ENCODE measurements around the gene ALB. TPM values are rescaled to one million over a fixed set of nuclear protein-coding genes. Genes with fewer than 3 reads are reported as not detected.
A peak's percentile ranks its signal among the peaks of the same experiment; 100 is the strongest.

The ALB gene
- total RNA-seq, 1 experiment from 2014 or later: 0.22 TPM

GRCh38 chr4:73396993-73397972 lies 6.8 kb upstream of the ALB start:
- no peaks in the 10 kb centered on the region for H3K4me1 ChIP-seq (ENCODE audit: insufficient read depth, low read length)
- no peaks in the 10 kb centered on the region for H3K79me2 ChIP-seq (ENCODE audit: low read length)
- H3K4me2 ChIP-seq (ENCODE audit: low read length): no peak overlapping the region
- CTCF ChIA-PET: no interaction called here
- no peaks in the 10 kb centered on the region for H3F3A ChIP-seq (ENCODE audit: low read length, unreplicated experiment)
- no peak overlapping the region for H3K9ac ChIP-seq (ENCODE audit: low read length)
- POLR2A ChIA-PET (ENCODE audit: unreplicated experiment): no interaction called here
- no peak overlapping the region for H3K27ac ChIP-seq (ENCODE audit: low read length)
- intact Hi-C loops (cut with micrococcal nuclease): loop anchor here (5.0 kb wide), 1 partner anchor 50 kb away; no protein-coding TSS in a partner anchor
- DNase-seq (no peak), ATAC-seq (no peak)
- H3K9me2 ChIP-seq (replicated peaks; ENCODE audit: low read length): no peaks in the 10 kb centered on the region
- H3K27me3 ChIP-seq (ENCODE audit: low read length): peaks cover 55% of the 10 kb centered on the region
- TF ChIP-seq, protein P1, sequence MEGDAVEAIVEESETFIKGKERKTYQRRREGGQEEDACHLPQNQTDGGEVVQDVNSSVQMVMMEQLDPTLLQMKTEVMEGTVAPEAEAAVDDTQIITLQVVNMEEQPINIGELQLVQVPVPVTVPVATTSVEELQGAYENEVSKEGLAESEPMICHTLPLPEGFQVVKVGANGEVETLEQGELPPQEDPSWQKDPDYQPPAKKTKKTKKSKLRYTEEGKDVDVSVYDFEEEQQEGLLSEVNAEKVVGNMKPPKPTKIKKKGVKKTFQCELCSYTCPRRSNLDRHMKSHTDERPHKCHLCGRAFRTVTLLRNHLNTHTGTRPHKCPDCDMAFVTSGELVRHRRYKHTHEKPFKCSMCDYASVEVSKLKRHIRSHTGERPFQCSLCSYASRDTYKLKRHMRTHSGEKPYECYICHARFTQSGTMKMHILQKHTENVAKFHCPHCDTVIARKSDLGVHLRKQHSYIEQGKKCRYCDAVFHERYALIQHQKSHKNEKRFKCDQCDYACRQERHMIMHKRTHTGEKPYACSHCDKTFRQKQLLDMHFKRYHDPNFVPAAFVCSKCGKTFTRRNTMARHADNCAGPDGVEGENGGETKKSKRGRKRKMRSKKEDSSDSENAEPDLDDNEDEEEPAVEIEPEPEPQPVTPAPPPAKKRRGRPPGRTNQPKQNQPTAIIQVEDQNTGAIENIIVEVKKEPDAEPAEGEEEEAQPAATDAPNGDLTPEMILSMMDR (conservative IDR thresholded peaks at IDR 0.05; ENCODE audit: low read depth, low read length): no peak
- TF ChIP-seq EZH2 (IDR thresholded peaks at IDR 0.05; ENCODE audit: low read length, unreplicated experiment) (no peak), EZH2phosphoT487 (IDR thresholded peaks at IDR 0.05; ENCODE audit: borderline replicate concordance, low read length) (no peak)
- H3K4me3 ChIP-seq (ENCODE audit: low read length): no peak overlapping the region
- BruUV-seq (replicated peaks): no TSS peak
- no peaks in the 10 kb centered on the region for H3K36me3 ChIP-seq (ENCODE audit: low read depth, low read length)
- no peak overlapping the region for H2AFZ ChIP-seq (ENCODE audit: low read length)
- no peaks in the 10 kb centered on the region for H4K20me1 ChIP-seq (ENCODE audit: low read length)
- no peaks in the 10 kb centered on the region for H3K9me3 ChIP-seq (ENCODE audit: low read length)

GRCh38 chr4:73401412-73401811 lies 2.7 kb upstream of the ALB start:
- intact Hi-C loops (cut with micrococcal nuclease): no loop called here
- CTCF ChIA-PET: no interaction called here
- no TSS peak for BruUV-seq (replicated peaks)

More at GRCh38 chr4:73401412-73401811, 2.7 kb upstream of the ALB start:
- peak; percentile 43 for ATAC-seq
- POLR2A ChIA-PET (ENCODE audit: unreplicated experiment): no interaction called here
- H3K79me2 ChIP-seq (ENCODE audit: low read length): no peaks in the 10 kb centered on the region
- no peak overlapping the region for H3K9ac ChIP-seq (ENCODE audit: low read length)
- H4K20me1 ChIP-seq (ENCODE audit: low read length): no peaks in the 10 kb centered on the region
- H3K9me2 ChIP-seq (replicated peaks; ENCODE audit: low read length): no peaks in the 10 kb centered on the region
- H3K27me3 ChIP-seq (ENCODE audit: low read length): peaks cover 37% of the 10 kb centered on the region
- H3K4me3 ChIP-seq (ENCODE audit: low read length): no peak overlapping the region
- TF ChIP-seq EZH2phosphoT487 (IDR thresholded peaks at IDR 0.05; ENCODE audit: borderline replicate concordance, low read length) (no peak), EZH2 (IDR thresholded peaks at IDR 0.05; ENCODE audit: low read length, unreplicated experiment) (no peak)
- TF ChIP-seq, protein P1 (conservative IDR thresholded peaks at IDR 0.05; ENCODE audit: low read depth, low read length): no peak
- H3K9me3 ChIP-seq (ENCODE audit: low read length): no peaks in the 10 kb centered on the region
- DNase-seq: no peak
- no peak overlapping the region for H3K27ac ChIP-seq (ENCODE audit: low read length)
- no peaks in the 10 kb centered on the region for H3F3A ChIP-seq (ENCODE audit: low read length, unreplicated experiment)
- H3K4me1 ChIP-seq (ENCODE audit: insufficient read depth, low read length): no peaks in the 10 kb centered on the region
- no peak overlapping the region for H2AFZ ChIP-seq (ENCODE audit: low read length)
- no peak overlapping the region for H3K4me2 ChIP-seq (ENCODE audit: low read length)
- no peaks in the 10 kb centered on the region for H3K36me3 ChIP-seq (ENCODE audit: low read depth, low read length)

Measured in PC-3 (cell line).